Pancreas (tissue), 10 donors: ENCODE data around the gene SLC6A11. TPM values are rescaled to one million over a fixed set of nuclear protein-coding genes. Genes with fewer than 3 reads are reported as not detected.

Experiments
- ATAC-seq, 4 donors: fragments of 200-7000 bp; cut with Tn5 transposase; one replicate each; pipeline versions ENCODE4 v1.8.0 to v1.9.1; 2020; ENCODE audit warnings: mild to moderate bottlenecking in 4 of 4, moderate library complexity in 4 of 4
- DNase-seq, 6 donors: peaks; one replicate each; pipeline ENCODE4 v3.0.0-alpha.2; 2020
- FAIRE-seq: peaks from 2 replicates; lab custom pipeline; 2012; peaks lifted over from hg19 to GRCh38; lab: Jason Lieb, UNC
- H3K27ac ChIP-seq, 4 donors: fragments of 200-600 bp; sonication (generic); 1 replicate in 3 of 4; 2 replicates in 1 of 4; pipeline versions ENCODE4 v1.5.0 to v1.8.0; 2020
- H3K27me3 ChIP-seq, 4 donors: fragments of 200-600 bp; one replicate each; pipeline ENCODE4 v1.8.0; 2021
- H3K36me3 ChIP-seq, 3 donors: fragments of 200-600 bp; sonication (generic) in 1 of 3; one replicate each; pipeline versions ENCODE4 v1.5.0 to v1.8.0; 2020 to 2021
- H3K4me1 ChIP-seq, 3 donors: fragments of 200-600 bp; one replicate each; pipeline ENCODE4 v1.8.0; 2021
- H3K4me3 ChIP-seq, 4 donors: fragments of 200-600 bp; sonication (generic) in 2 of 4; one replicate each; pipeline versions ENCODE4 v1.5.0 to v1.8.0; 2020 to 2021
- H3K9me3 ChIP-seq, 4 donors: fragments of 200-600 bp; one replicate each; pipeline ENCODE4 v1.8.0; 2021
- CTCF ChIP-seq, 4 donors: fragments of 200-600 bp; sonication (generic) in 3 of 4; IDR thresholded peaks; one replicate each; pipeline versions ENCODE4 v1.5.0 to v1.8.0; 2021; ENCODE audit warnings: antibody characterized with exemption in 4 of 4
- WGBS, 2 donors: extraction: QIAGEN DNeasy Blood & Tissue Kit; methylation state at CpG; one replicate each; pipeline ENCODE4 v1.1.7; 2013; 5-methylcytosine and 5-hydroxymethylcytosine counted together
- intact Hi-C, 3 donors: fragments of 100-400 bp; cut with DNase I; formaldehyde crosslinking; loops; one replicate each; pipeline versions ENCODE4 v1.11.1 to v1.14.2; 2022
- polyA plus RNA-seq, 2 donors: library from polyadenylated mRNA; stranded (reverse); fragments of 200-250 nt; gene quantifications; one replicate each; pipeline ENCODE4 v1.2.3, GENCODE V29; 2013
- total RNA-seq, 6 donors: library from RNA; stranded (reverse); fragmentation: NEBNext Ultra II Directional in 4 of 6; extraction: Animal tissue kit (Norgen Biotek cat#: 25700) in 4 of 6; gene quantifications; one replicate each; pipeline versions ENCODE4 v1.2.1 to v1.2.4, GENCODE V29; 2021 to 2023
- donor health status: healthy with polysubstance abuse.
- donor health status: DM: no; HTN: no; CAD: no; lungs with moderate emphysema.
- donor health status: DM: no; HTN: no; CAD: no.
- donor health status: control.
- donor health status: control.
- donor health status: Bipolar disorder and iron deficiency.
- donor health status: DM: yes; HTN: yes; CAD: no.
- donor health status: DM: no; HTN: no; CAD: no.
- donor health status: DM: no; HTN: no; CAD: no.
- donor health status: DM: yes; HTN: yes; CAD: no.

The SLC6A11 gene
- total and polyA plus RNA-seq, 8 donors: 0.04 to 0.17 (median 0.06) TPM

- TF ChIP-seq CTCF (IDR thresholded peaks at IDR 0.05): no peak
- ATAC-seq: no peak
Measured at GRCh38 chr3:10814623-10815022, 1.4 kb upstream of the SLC6A11 start.

GRCh38 chr3:10815487-10815886, 541 bp upstream of the SLC6A11 start:
- Histone ChIP-seq H3K27ac (no peak overlapping the region), H3K9me3 (no peaks in the 10 kb centered on the region), H3K4me3 (no peak overlapping the region), H3K4me1 (no peaks in the 10 kb centered on the region), H3K36me3 (no peaks in the 10 kb centered on the region), H3K27me3 (peaks cover 0 to 3% (median 0%) of the 10 kb centered on the region in 4 donors)
- no peak for DNase-seq
- WGBS, 2 donors: 75 to 76% methylated on average over 10 of the region's 10 CpGs
- FAIRE-seq: no peak
- TF ChIP-seq CTCF (IDR thresholded peaks at IDR 0.05): no peak
- intact Hi-C loops: no loop called here
- no peak for ATAC-seq

More at GRCh38 chr3:10814623-10815022, 1.4 kb upstream of the SLC6A11 start:
- Histone ChIP-seq H3K4me3 (no peak overlapping the region), H3K27me3 (peaks cover 0 to 3% (median 0%) of the 10 kb centered on the region in 4 donors), H3K36me3 (no peaks in the 10 kb centered on the region), H3K4me1 (no peaks in the 10 kb centered on the region), H3K27ac (no peak overlapping the region), H3K9me3 (no peaks in the 10 kb centered on the region)
- DNase-seq (no peak), FAIRE-seq (no peak)
- WGBS, 2 donors: 72 to 78% methylated on average over 7 of the region's 7 CpGs
- intact Hi-C loops: no loop called here

- peaks cover 0 to 3% (median 0%) of the 10 kb centered on the region in 4 donors for H3K27me3 ChIP-seq
- 61 to 70% methylated on average over 10 of the region's 10 CpGs for WGBS, 2 donors
- intact Hi-C loops: no loop called here
- DNase-seq (no peak), ATAC-seq (no peak), FAIRE-seq (no peak)
- H3K27ac ChIP-seq: no peak overlapping the region
- no peaks in the 10 kb centered on the region for H3K36me3 ChIP-seq
- no peak overlapping the region for H3K4me3 ChIP-seq
- no peaks in the 10 kb centered on the region for H3K4me1 ChIP-seq
- no peaks in the 10 kb centered on the region for H3K9me3 ChIP-seq
- no peak for TF ChIP-seq CTCF (IDR thresholded peaks at IDR 0.05)
Measured at GRCh38 chr3:10816863-10817253, 830 bp downstream of the SLC6A11 start.

GRCh38 chr3:10817506-10817905, 1.5 kb downstream of the SLC6A11 start:
- TF ChIP-seq CTCF (IDR thresholded peaks at IDR 0.05): no peak
- intact Hi-C loops: no loop called here
- 45 to 55% methylated on average over 11 of the region's 11 CpGs for WGBS, 2 donors
- Histone ChIP-seq H3K9me3 (no peaks in the 10 kb centered on the region), H3K4me1 (no peaks in the 10 kb centered on the region), H3K4me3 (no peak overlapping the region), H3K27ac (no peak overlapping the region), H3K27me3 (peaks cover 0 to 3% (median 0%) of the 10 kb centered on the region in 4 donors), H3K36me3 (no peaks in the 10 kb centered on the region)
- no peak for FAIRE-seq
- ATAC-seq: no peak
- DNase-seq: no peak

DNA sequence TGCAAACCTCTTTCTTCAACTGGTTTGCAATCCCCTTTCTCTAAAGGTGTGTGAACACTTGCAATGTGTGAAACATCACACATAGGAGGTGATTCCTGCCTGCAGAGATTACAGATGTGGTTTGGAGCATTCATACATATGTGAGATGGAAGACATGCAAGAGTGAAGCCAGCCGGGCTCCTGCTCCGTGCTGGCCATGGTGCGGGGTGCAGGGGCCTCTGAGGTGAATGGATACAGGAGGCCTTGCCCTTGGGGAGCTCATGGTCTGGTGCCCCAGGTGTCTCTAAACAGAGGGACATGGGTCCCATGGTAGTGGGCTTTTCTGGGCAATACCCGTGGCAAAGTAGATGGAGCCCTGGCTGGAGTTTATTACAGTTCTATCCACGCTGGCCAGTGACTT, 6.0 kb downstream of the SLC6A11 start:
- Histone ChIP-seq H3K27me3 (no peaks in the 10 kb centered on the region), H3K27ac (no peak overlapping the region), H3K4me3 (no peak overlapping the region), H3K4me1 (no peaks in the 10 kb centered on the region), H3K9me3 (no peaks in the 10 kb centered on the region), H3K36me3 (no peaks in the 10 kb centered on the region)
- 76 to 83% methylated on average over 5 of the region's 5 CpGs for WGBS, 2 donors
- no peak for FAIRE-seq
- DNase-seq: no peak
- no peak for TF ChIP-seq CTCF (IDR thresholded peaks at IDR 0.05)
- no peak for ATAC-seq
- intact Hi-C loops: no loop called here
